K562 (cell line): ENCODE results near the gene HES5. TPM values are rescaled to one million over a fixed set of nuclear protein-coding genes. Genes with fewer than 3 reads are reported as not detected.

Source experiments
- MCM5 ChIP-seq: fragments of 450-650 bp; IDR thresholded peaks from 2 replicates; pipeline ENCODE4 v1.6.1; 2016; ENCODE audit warnings: low read depth
- POLR2G ChIP-seq: fragments of 200-400 bp; formaldehyde crosslinking; IDR thresholded peaks from 2 replicates; pipeline ENCODE4 v1.6.1; 2017; ENCODE audit warnings: low read depth, mild to moderate bottlenecking, antibody characterized with exemption, low read length, moderate library complexity
- SRF ChIP-seq, 2 experiments: fragments of 250-450, 450-650 bp in 1 of 2; sonication (Bioruptor Pico) in 1 of 2; sonication (generic) in 1 of 2; formaldehyde crosslinking; IDR thresholded peaks; 2 replicates each; pipeline versions ENCODE4 v1.5.0 to v1.5.1; 2020 to 2022; ENCODE audit warnings: mild to moderate bottlenecking in 1 of 2, missing genetic modification reagents in 1 of 2
- ZBED1 ChIP-seq: IDR thresholded peaks from 2 replicates; pipeline ENCODE4 v1.6.1; 2014
- ZC3H4 ChIP-seq: sonication (generic); formaldehyde crosslinking; IDR thresholded peaks from 2 replicates; pipeline ENCODE4 v1.9.0; 2021; ENCODE audit warnings: missing genetic modification reagents, borderline replicate concordance
- polyA plus RNA-seq, 8 experiments: library from polyadenylated mRNA; depleted of rRNA in 4 of 8; stranded (reverse) in 5 of 8; unstranded in 3 of 8; fragments of >200 nt; fragmentation: Nextera tagmentation in 2 of 8; fragmentation: Illumina TruSeq in 1 of 8; extraction: Ambion mirVana in 2 of 8; extraction: Trizol in 1 of 8; gene quantifications; 2 replicates each; pipeline versions ENCODE4 v1.2.1 to v1.2.3, GENCODE V29; 2011 to 2014; ENCODE audit warnings: inconsistent platforms in 1 of 8, missing spikeins in 1 of 8
- total RNA-seq, 7 experiments: library from RNA; depleted of rRNA in 6 of 7; stranded (reverse); fragments of >200 nt in 6 of 7; fragmentation: Illumina TruSeq in 2 of 7; extraction: Trizol in 2 of 7; gene quantifications; 2 replicates each; pipeline versions ENCODE4 v1.2.1 to v1.2.3, GENCODE V29; 2011 to 2021; ENCODE audit warnings: low replicate concordance in 1 of 7
- TF ChIP-seq, protein P1 (sequence below), 2 experiments: fragments of 450-650 bp; formaldehyde crosslinking in 1 of 2; IDR thresholded peaks; 2 replicates each; pipeline versions ENCODE4 v1.4.0 to v1.6.1; 2014 to 2020; ENCODE audit warnings: mild to moderate bottlenecking in 2 of 2, borderline replicate concordance in 1 of 2, low read depth in 1 of 2
- TF ChIP-seq, protein P2 (sequence below): sonication (generic); formaldehyde crosslinking; IDR thresholded peaks from 2 replicates; pipeline ENCODE4 v1.8.1; 2023; ENCODE audit warnings: mild to moderate bottlenecking, missing genetic modification reagents, moderate library complexity
- TF ChIP-seq, protein P3 (sequence below), 2 experiments: fragments of 450-650 bp; conservative IDR thresholded peaks; 2 replicates each; pipeline ENCODE4 v1.6.1; 2017; ENCODE audit warnings: mild to moderate bottlenecking in 2 of 2, moderate library complexity in 2 of 2
- TF ChIP-seq, protein P4 (sequence below): fragments of 450-650 bp; formaldehyde crosslinking; IDR thresholded peaks from 2 replicates; pipeline ENCODE4 v1.4.0; 2020; ENCODE audit warnings: mild to moderate bottlenecking, mixed read lengths
- TF ChIP-seq, protein P5 (sequence below), 3 experiments: IDR thresholded peaks in 2 of 3; conservative IDR thresholded peaks in 1 of 3; 2 replicates each; pipeline ENCODE4 v1.5.1; 2011 to 2012; ENCODE audit warnings: low read length in 3 of 3, mild to moderate bottlenecking in 3 of 3, control low read depth in 2 of 3, improper control_type of control experiment in 1 of 3, inconsistent platforms in 1 of 3, low read depth in 1 of 3, mixed read lengths in 1 of 3, moderate library complexity in 1 of 3; ENCODE audit not compliant: insufficient read depth in 2 of 3

Gene HES5
- total and polyA plus RNA-seq, 9 of the 15 experiments (the other 6 are each of a cell fraction or from before 2014, with no cell fraction given): not detected

DNA sequence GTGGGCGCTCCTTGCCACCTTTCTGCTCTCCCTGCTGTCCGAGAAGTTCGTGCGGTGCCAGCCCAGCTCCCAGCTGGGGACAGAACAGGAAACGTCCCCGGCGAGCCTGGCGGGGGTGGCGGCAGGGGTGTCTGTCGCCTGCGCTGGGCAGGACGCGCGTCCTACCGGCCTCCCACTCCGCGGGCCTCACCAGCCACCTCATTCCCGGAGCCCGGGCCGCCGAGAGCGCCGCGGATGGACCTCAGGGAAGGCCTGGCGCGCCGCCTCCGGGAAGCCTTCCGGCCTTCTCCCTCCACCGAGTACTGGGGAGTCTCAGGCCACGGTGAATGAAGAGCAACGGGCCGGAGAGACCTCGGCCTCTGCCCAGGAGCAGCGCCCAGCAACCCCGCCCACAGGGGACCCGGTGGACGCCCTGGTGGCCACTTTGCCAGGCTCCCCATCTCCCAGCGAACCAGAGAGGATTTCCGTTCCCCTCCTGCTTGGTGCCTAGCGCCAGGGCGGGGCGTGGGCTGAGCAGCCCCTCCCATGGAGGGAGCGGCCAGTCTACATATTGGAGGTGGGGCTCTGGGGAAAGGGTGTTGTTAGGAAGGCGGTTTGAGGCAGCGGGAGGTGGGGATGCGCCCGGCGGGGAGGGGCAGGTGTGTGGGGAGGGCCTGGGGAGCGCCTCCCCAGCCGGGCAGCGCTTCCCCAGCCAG is 16.6 kb upstream of the HES5 start (continued):
- TF ChIP-seq, protein P1, sequence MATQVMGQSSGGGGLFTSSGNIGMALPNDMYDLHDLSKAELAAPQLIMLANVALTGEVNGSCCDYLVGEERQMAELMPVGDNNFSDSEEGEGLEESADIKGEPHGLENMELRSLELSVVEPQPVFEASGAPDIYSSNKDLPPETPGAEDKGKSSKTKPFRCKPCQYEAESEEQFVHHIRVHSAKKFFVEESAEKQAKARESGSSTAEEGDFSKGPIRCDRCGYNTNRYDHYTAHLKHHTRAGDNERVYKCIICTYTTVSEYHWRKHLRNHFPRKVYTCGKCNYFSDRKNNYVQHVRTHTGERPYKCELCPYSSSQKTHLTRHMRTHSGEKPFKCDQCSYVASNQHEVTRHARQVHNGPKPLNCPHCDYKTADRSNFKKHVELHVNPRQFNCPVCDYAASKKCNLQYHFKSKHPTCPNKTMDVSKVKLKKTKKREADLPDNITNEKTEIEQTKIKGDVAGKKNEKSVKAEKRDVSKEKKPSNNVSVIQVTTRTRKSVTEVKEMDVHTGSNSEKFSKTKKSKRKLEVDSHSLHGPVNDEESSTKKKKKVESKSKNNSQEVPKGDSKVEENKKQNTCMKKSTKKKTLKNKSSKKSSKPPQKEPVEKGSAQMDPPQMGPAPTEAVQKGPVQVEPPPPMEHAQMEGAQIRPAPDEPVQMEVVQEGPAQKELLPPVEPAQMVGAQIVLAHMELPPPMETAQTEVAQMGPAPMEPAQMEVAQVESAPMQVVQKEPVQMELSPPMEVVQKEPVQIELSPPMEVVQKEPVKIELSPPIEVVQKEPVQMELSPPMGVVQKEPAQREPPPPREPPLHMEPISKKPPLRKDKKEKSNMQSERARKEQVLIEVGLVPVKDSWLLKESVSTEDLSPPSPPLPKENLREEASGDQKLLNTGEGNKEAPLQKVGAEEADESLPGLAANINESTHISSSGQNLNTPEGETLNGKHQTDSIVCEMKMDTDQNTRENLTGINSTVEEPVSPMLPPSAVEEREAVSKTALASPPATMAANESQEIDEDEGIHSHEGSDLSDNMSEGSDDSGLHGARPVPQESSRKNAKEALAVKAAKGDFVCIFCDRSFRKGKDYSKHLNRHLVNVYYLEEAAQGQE (IDR thresholded peaks at IDR 0.05; ENCODE audit: borderline replicate concordance): peak; percentile 95
- TF ChIP-seq, protein P1 (CRISPR knock-in tag; IDR thresholded peaks at IDR 0.05; ENCODE audit: low read depth): 0 out of 2 replicates have a peak, but pooled peaks have one; percentile 24
- TF ChIP-seq, protein P2, sequence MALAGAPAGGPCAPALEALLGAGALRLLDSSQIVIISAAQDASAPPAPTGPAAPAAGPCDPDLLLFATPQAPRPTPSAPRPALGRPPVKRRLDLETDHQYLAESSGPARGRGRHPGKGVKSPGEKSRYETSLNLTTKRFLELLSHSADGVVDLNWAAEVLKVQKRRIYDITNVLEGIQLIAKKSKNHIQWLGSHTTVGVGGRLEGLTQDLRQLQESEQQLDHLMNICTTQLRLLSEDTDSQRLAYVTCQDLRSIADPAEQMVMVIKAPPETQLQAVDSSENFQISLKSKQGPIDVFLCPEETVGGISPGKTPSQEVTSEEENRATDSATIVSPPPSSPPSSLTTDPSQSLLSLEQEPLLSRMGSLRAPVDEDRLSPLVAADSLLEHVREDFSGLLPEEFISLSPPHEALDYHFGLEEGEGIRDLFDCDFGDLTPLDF (CRISPR knock-in tag): peak; percentile 50; the same call in 1 of the 2 replicates
- TF ChIP-seq, protein P3, sequence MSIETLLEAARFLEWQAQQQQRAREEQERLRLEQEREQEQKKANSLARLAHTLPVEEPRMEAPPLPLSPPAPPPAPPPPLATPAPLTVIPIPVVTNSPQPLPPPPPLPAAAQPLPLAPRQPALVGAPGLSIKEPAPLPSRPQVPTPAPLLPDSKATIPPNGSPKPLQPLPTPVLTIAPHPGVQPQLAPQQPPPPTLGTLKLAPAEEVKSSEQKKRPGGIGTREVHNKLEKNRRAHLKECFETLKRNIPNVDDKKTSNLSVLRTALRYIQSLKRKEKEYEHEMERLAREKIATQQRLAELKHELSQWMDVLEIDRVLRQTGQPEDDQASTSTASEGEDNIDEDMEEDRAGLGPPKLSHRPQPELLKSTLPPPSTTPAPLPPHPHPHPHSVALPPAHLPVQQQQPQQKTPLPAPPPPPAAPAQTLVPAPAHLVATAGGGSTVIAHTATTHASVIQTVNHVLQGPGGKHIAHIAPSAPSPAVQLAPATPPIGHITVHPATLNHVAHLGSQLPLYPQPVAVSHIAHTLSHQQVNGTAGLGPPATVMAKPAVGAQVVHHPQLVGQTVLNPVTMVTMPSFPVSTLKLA (conservative IDR thresholded peaks at IDR 0.05): peak in 1 of 2 experiments; percentile 63; a peak in 3 of 4 replicates
- TF ChIP-seq POLR2G (peak; percentile 59), MCM5 (no peak), ZC3H4 (no peak), SRF (CRISPR knock-in tag; IDR thresholded peaks at IDR 0.05) (peak in 1 of 2 experiments; percentile 18; a peak in 1 of 4 replicates), ZBED1 (no peak; the same call in 1 of the 2 replicates)
- TF ChIP-seq, protein P4, sequence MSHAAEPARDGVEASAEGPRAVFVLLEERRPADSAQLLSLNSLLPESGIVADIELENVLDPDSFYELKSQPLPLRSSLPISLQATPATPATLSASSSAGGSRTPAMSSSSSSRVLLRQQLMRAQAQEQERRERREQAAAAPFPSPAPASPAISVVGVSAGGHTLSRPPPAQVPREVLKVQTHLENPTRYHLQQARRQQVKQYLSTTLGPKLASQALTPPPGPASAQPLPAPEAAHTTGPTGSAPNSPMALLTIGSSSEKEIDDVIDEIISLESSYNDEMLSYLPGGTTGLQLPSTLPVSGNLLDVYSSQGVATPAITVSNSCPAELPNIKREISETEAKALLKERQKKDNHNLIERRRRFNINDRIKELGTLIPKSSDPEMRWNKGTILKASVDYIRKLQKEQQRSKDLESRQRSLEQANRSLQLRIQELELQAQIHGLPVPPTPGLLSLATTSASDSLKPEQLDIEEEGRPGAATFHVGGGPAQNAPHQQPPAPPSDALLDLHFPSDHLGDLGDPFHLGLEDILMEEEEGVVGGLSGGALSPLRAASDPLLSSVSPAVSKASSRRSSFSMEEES (CRISPR knock-in tag): no peak
- TF ChIP-seq, protein P5, sequence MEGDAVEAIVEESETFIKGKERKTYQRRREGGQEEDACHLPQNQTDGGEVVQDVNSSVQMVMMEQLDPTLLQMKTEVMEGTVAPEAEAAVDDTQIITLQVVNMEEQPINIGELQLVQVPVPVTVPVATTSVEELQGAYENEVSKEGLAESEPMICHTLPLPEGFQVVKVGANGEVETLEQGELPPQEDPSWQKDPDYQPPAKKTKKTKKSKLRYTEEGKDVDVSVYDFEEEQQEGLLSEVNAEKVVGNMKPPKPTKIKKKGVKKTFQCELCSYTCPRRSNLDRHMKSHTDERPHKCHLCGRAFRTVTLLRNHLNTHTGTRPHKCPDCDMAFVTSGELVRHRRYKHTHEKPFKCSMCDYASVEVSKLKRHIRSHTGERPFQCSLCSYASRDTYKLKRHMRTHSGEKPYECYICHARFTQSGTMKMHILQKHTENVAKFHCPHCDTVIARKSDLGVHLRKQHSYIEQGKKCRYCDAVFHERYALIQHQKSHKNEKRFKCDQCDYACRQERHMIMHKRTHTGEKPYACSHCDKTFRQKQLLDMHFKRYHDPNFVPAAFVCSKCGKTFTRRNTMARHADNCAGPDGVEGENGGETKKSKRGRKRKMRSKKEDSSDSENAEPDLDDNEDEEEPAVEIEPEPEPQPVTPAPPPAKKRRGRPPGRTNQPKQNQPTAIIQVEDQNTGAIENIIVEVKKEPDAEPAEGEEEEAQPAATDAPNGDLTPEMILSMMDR (IDR thresholded peaks at IDR 0.05 in 2 of 3, conservative IDR thresholded peaks at IDR 0.05 in 1 of 3; ENCODE audit: insufficient read depth in 2 of 3, low read depth in 1 of 3, low read length in 3 of 3): peak in 1 of 3 experiments; percentile 20; a peak in 2 of 6 replicates
